ENCODE measurements around the gene GASK1B.

Gene GASK1B

DNA sequence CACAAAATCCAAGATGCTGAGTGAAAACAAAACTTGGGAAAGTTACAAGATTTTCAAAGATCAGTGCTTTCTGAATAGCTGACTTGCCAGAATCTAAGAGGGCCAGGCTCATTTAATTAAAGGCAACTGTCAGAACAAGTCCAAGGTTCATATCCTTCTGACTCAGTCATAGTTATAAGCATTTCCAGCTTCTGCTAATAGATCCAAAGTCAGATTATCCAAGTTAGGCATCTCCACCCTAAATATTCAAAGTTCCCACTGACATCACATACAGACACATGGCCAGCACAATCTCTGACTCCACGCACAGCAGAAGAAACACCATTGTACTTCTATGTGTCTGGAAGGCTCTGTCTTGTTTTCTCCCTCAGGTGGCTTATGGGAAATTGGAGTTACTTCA is 41.8 kb downstream of the GASK1B start:
- no peaks in the 10 kb centered on the region for H3K4me1 ChIP-seq (ENCODE audit: control insufficient read depth, insufficient read depth, low read depth, low read length)
- no peak overlapping the region for H3K4me2 ChIP-seq (ENCODE audit: low read length, poor library complexity, severe bottlenecking)
- H2BK12ac ChIP-seq (ENCODE audit: low read length in 2 of 2) = no peak overlapping the region
- DNase-seq = no peak
- H3K27ac ChIP-seq (ENCODE audit: low read length, poor library complexity, severe bottlenecking) = no peak overlapping the region
- no peak overlapping the region for H2BK120ac ChIP-seq (ENCODE audit: low read depth, low read length)
- H4K8ac ChIP-seq (ENCODE audit: low read length) = no peak overlapping the region
- no peak overlapping the region for H3K18ac ChIP-seq (ENCODE audit: low read depth in 1 of 2, low read length in 2 of 2)
- no peak overlapping the region for H2AK5ac ChIP-seq (ENCODE audit: low read length, severe bottlenecking)
- no peak overlapping the region for H3K23ac ChIP-seq (ENCODE audit: low read length in 2 of 2)
- H3K36me3 ChIP-seq (ENCODE audit: control insufficient read depth in 1 of 2, insufficient read depth in 2 of 2, low read depth in 1 of 2, low read length in 2 of 2) = peaks cover 0 to 52% of the 10 kb centered on the region in 2 experiments
- no peak overlapping the region for H4K91ac ChIP-seq (ENCODE audit: low read length)
- H2BK5ac ChIP-seq (ENCODE audit: low read depth, low read length, poor library complexity, severe bottlenecking) = no peak overlapping the region
- peak overlapping the region; percentile 61 for H3K9ac ChIP-seq (ENCODE audit: low read length)
- 79% methylated on average over 1 of the region's 1 CpG for WGBS
- no peaks in the 10 kb centered on the region for H3K27me3 ChIP-seq (ENCODE audit: control insufficient read depth in 1 of 2, insufficient read depth in 1 of 2, low read length in 2 of 2)
- no peak overlapping the region for H3K4ac ChIP-seq (ENCODE audit: low read depth in 1 of 2, low read length in 2 of 2)
- H3K9me3 ChIP-seq (ENCODE audit: control insufficient read depth, low read length) = no peaks in the 10 kb centered on the region
- H2AFZ ChIP-seq (ENCODE audit: low read depth, low read length) = no peak overlapping the region
- peak overlapping the region in 1 of 2 experiments; percentile 26 for H3K4me3 ChIP-seq (ENCODE audit: insufficient read depth in 1 of 2, low read depth in 1 of 2, low read length in 2 of 2)
- H2BK15ac ChIP-seq (ENCODE audit: low read depth, poor library complexity, severe bottlenecking) = no peak overlapping the region
- H3K79me1 ChIP-seq (replicated peaks; ENCODE audit: low read length, poor library complexity, severe bottlenecking) = peaks cover 1% of the 10 kb centered on the region
- H3K14ac ChIP-seq (ENCODE audit: low read length in 2 of 2) = no peak overlapping the region

DNA sequence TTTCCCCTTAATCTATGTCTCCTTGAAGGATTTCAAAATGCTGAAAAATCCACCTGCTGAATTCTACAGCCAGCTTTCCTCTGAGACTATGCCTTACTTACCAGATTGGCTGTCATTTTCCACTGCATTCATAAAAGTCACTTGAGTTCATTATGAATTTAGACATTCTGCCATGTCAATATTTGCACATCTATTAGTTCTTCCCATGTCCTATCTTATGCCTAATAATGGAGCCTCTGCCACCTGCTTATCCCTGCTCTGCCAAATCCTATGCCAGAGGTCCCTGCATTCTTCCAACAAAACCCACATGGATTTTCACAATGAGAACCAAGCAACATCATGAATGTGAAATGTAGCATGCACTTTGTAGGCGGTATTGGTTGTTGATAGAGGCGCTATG is 42.6 kb downstream of the GASK1B start:
- H3K14ac ChIP-seq (ENCODE audit: low read length in 2 of 2) = no peak overlapping the region
- H3K4me1 ChIP-seq (ENCODE audit: control insufficient read depth, insufficient read depth, low read depth, low read length) = no peaks in the 10 kb centered on the region
- H3K79me1 ChIP-seq (replicated peaks; ENCODE audit: low read length, poor library complexity, severe bottlenecking) = no peaks in the 10 kb centered on the region
- no peaks in the 10 kb centered on the region for H3K27me3 ChIP-seq (ENCODE audit: control insufficient read depth in 1 of 2, insufficient read depth in 1 of 2, low read length in 2 of 2)
- H2BK12ac ChIP-seq (ENCODE audit: low read length in 2 of 2) = no peak overlapping the region
- peaks cover 0 to 58% of the 10 kb centered on the region in 2 experiments for H3K36me3 ChIP-seq (ENCODE audit: control insufficient read depth in 1 of 2, insufficient read depth in 2 of 2, low read depth in 1 of 2, low read length in 2 of 2)
- WGBS = no CpG with 5 or more reads among the region's 2 CpGs
- H3K23ac ChIP-seq (ENCODE audit: low read length in 2 of 2) = no peak overlapping the region
- no peak overlapping the region for H2BK120ac ChIP-seq (ENCODE audit: low read depth, low read length)
- H3K4me2 ChIP-seq (ENCODE audit: low read length, poor library complexity, severe bottlenecking) = no peak overlapping the region
- H2BK5ac ChIP-seq (ENCODE audit: low read depth, low read length, poor library complexity, severe bottlenecking) = no peak overlapping the region
- peak overlapping the region; percentile 61 for H3K9ac ChIP-seq (ENCODE audit: low read length)
- H3K4me3 ChIP-seq (ENCODE audit: insufficient read depth in 1 of 2, low read depth in 1 of 2, low read length in 2 of 2) = peak overlapping the region in 1 of 2 experiments; percentile 26
- H2BK15ac ChIP-seq (ENCODE audit: low read depth, poor library complexity, severe bottlenecking) = no peak overlapping the region
- no peak overlapping the region for H2AFZ ChIP-seq (ENCODE audit: low read depth, low read length)
- no peak overlapping the region for H4K8ac ChIP-seq (ENCODE audit: low read length)
- no peak for DNase-seq
- H3K27ac ChIP-seq (ENCODE audit: low read length, poor library complexity, severe bottlenecking) = no peak overlapping the region
- H3K9me3 ChIP-seq (ENCODE audit: control insufficient read depth, low read length) = no peaks in the 10 kb centered on the region
- no peak overlapping the region for H3K18ac ChIP-seq (ENCODE audit: low read depth in 1 of 2, low read length in 2 of 2)
- no peak overlapping the region for H4K91ac ChIP-seq (ENCODE audit: low read length)
- H3K4ac ChIP-seq (ENCODE audit: low read depth in 1 of 2, low read length in 2 of 2) = no peak overlapping the region
- H2AK5ac ChIP-seq (ENCODE audit: low read length, severe bottlenecking) = no peak overlapping the region

DNA sequence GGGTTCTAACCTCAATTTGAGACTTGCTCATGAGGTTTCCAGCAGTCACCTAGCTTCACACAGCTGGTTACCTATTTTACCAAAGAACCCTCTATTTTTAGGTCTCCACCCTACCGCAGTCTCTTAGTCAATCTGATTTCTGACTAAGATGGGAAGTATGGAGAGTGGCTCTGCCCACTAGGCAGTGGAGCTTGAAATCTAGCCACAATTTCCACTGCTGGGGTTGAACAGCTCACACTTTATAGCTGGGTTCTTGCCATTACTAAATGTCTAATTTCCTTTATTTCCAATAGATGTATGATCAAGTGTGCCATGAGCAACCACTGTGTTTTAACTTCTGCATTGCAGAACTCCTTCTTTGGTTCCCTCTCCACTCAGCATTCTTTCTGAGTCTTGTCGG is 43.1 kb downstream of the GASK1B start:
- WGBS = 98% methylated on average over 2 of the region's 2 CpGs

DNA sequence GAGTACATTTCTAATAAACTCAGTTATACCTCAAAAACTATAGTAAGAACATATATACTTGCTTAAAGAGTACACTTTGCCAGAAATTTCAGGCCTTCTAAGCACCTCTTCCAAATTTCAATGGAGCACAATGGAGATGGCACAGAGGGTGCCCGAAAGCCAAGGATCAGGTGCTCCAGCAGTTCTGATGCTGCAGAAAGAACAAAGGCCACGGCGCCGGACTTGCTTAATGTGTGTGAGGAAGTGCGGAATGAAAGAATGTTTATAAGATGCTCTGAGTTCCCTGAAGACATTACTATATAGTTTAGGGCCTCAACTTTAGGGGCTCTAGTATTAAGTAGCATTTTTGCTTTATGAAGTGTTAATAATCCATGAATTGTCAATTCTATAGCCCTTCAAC is 44.3 kb downstream of the GASK1B start:
- no peak overlapping the region for H3K4ac ChIP-seq (ENCODE audit: low read depth in 1 of 2, low read length in 2 of 2)
- no peaks in the 10 kb centered on the region for H3K79me1 ChIP-seq (replicated peaks; ENCODE audit: low read length, poor library complexity, severe bottlenecking)
- no peak overlapping the region for H2AK5ac ChIP-seq (ENCODE audit: low read length, severe bottlenecking)
- no peak overlapping the region for H3K18ac ChIP-seq (ENCODE audit: low read depth in 1 of 2, low read length in 2 of 2)
- no peak overlapping the region for H2AFZ ChIP-seq (ENCODE audit: low read depth, low read length)
- H4K91ac ChIP-seq (ENCODE audit: low read length) = no peak overlapping the region
- no peak overlapping the region for H4K8ac ChIP-seq (ENCODE audit: low read length)
- H2BK120ac ChIP-seq (ENCODE audit: low read depth, low read length) = no peak overlapping the region
- H3K9me3 ChIP-seq (ENCODE audit: control insufficient read depth, low read length) = no peaks in the 10 kb centered on the region
- no peak overlapping the region for H2BK5ac ChIP-seq (ENCODE audit: low read depth, low read length, poor library complexity, severe bottlenecking)
- H3K27ac ChIP-seq (ENCODE audit: low read length, poor library complexity, severe bottlenecking) = no peak overlapping the region
- no peak overlapping the region for H3K14ac ChIP-seq (ENCODE audit: low read length in 2 of 2)
- no peaks in the 10 kb centered on the region for H3K27me3 ChIP-seq (ENCODE audit: control insufficient read depth in 1 of 2, insufficient read depth in 1 of 2, low read length in 2 of 2)
- no peak overlapping the region for H3K4me2 ChIP-seq (ENCODE audit: low read length, poor library complexity, severe bottlenecking)
- no peak overlapping the region for H3K4me3 ChIP-seq (ENCODE audit: insufficient read depth in 1 of 2, low read depth in 1 of 2, low read length in 2 of 2)
- peaks cover 0 to 70% of the 10 kb centered on the region in 2 experiments for H3K36me3 ChIP-seq (ENCODE audit: control insufficient read depth in 1 of 2, insufficient read depth in 2 of 2, low read depth in 1 of 2, low read length in 2 of 2)
- H3K4me1 ChIP-seq (ENCODE audit: control insufficient read depth, insufficient read depth, low read depth, low read length) = no peaks in the 10 kb centered on the region
- H3K9ac ChIP-seq (ENCODE audit: low read length) = no peak overlapping the region
- WGBS = 94% methylated on average over 1 of the region's 5 CpGs
- H3K23ac ChIP-seq (ENCODE audit: low read length in 2 of 2) = no peak overlapping the region
- H2BK12ac ChIP-seq (ENCODE audit: low read length in 2 of 2) = no peak overlapping the region
- no peak overlapping the region for H2BK15ac ChIP-seq (ENCODE audit: low read depth, poor library complexity, severe bottlenecking)
- no peak for DNase-seq

More for the DNA sequence above, 43.1 kb downstream of the GASK1B start:
- Histone ChIP-seq H3K27me3 (ENCODE audit: control insufficient read depth in 1 of 2, insufficient read depth in 1 of 2, low read length in 2 of 2) (no peaks in the 10 kb centered on the region), H2BK5ac (ENCODE audit: low read depth, low read length, poor library complexity, severe bottlenecking) (no peak overlapping the region), H3K4me2 (ENCODE audit: low read length, poor library complexity, severe bottlenecking) (no peak overlapping the region), H3K79me1 (replicated peaks; ENCODE audit: low read length, poor library complexity, severe bottlenecking) (no peaks in the 10 kb centered on the region), H2BK15ac (ENCODE audit: low read depth, poor library complexity, severe bottlenecking) (no peak overlapping the region), H2BK12ac (ENCODE audit: low read length in 2 of 2) (no peak overlapping the region), H2AK5ac (ENCODE audit: low read length, severe bottlenecking) (no peak overlapping the region), H4K91ac (ENCODE audit: low read length) (no peak overlapping the region), H3K4ac (ENCODE audit: low read depth in 1 of 2, low read length in 2 of 2) (no peak overlapping the region), H3K4me1 (ENCODE audit: control insufficient read depth, insufficient read depth, low read depth, low read length) (no peaks in the 10 kb centered on the region), H3K23ac (ENCODE audit: low read length in 2 of 2) (no peak overlapping the region), H3K9me3 (ENCODE audit: control insufficient read depth, low read length) (no peaks in the 10 kb centered on the region), H3K4me3 (ENCODE audit: insufficient read depth in 1 of 2, low read depth in 1 of 2, low read length in 2 of 2) (peak overlapping the region in 1 of 2 experiments; percentile 26), H3K27ac (ENCODE audit: low read length, poor library complexity, severe bottlenecking) (no peak overlapping the region), H2AFZ (ENCODE audit: low read depth, low read length) (no peak overlapping the region), H2BK120ac (ENCODE audit: low read depth, low read length) (no peak overlapping the region), H3K18ac (ENCODE audit: low read depth in 1 of 2, low read length in 2 of 2) (no peak overlapping the region), H4K8ac (ENCODE audit: low read length) (no peak overlapping the region), H3K14ac (ENCODE audit: low read length in 2 of 2) (no peak overlapping the region), H3K9ac (ENCODE audit: low read length) (no peak overlapping the region), H3K36me3 (ENCODE audit: control insufficient read depth in 1 of 2, insufficient read depth in 2 of 2, low read depth in 1 of 2, low read length in 2 of 2) (peaks cover 0 to 61% of the 10 kb centered on the region in 2 experiments)
- no peak for DNase-seq

All from mesenchymal stem cell (in vitro differentiated cells and primary cell).